Liver (tissue), 3 donors: Measurements from ENCODE around the gene PLCXD3.
"Not testable (repeated sequence)": the region's sequence is repeated elsewhere in the genome, so short reads cannot be mapped to it uniquely, and the experiment has no call there.

Experiments used
- FOXA1 ChIP-seq: IDR thresholded peaks from 2 replicates; pipeline ENCODE4 v1.6.1; 2016; ENCODE audit warnings: antibody characterized with exemption
- GABPA ChIP-seq, 2 donors: IDR thresholded peaks in 1 of 2; conservative IDR thresholded peaks in 1 of 2; 2 replicates each; pipeline ENCODE4 v1.6.1; 2016; ENCODE audit warnings: antibody characterized with exemption in 2 of 2, mild to moderate bottlenecking in 1 of 2, moderate library complexity in 1 of 2
- JUND ChIP-seq, 2 donors: IDR thresholded peaks; 2 replicates each; pipeline ENCODE4 v1.6.1; 2016; ENCODE audit warnings: antibody characterized with exemption in 2 of 2
- MAX ChIP-seq: IDR thresholded peaks from 2 replicates; pipeline ENCODE4 v1.6.1; 2016; ENCODE audit warnings: antibody characterized with exemption
- REST ChIP-seq: IDR thresholded peaks from 2 replicates; pipeline ENCODE4 v1.6.1; 2016; ENCODE audit warnings: antibody characterized with exemption, mild to moderate bottlenecking
- TAF1 ChIP-seq: conservative IDR thresholded peaks from 2 replicates; pipeline ENCODE4 v1.6.1; 2016; ENCODE audit warnings: antibody characterized with exemption, mild to moderate bottlenecking
- TF ChIP-seq, protein P1 (sequence below): fragments of 150-350 bp; IDR thresholded peaks from 2 replicates; pipeline ENCODE4 v1.5.1; 2017; ENCODE audit warnings: improper control_type of control experiment, low read depth, low read length; ENCODE audit not compliant: missing input control
- donor health status: healthy.
- donor health status: healthy.

GRCh38 chr5:41322826-41323225 lies 187.6 kb downstream of the PLCXD3 start:
- TF ChIP-seq, protein P1, sequence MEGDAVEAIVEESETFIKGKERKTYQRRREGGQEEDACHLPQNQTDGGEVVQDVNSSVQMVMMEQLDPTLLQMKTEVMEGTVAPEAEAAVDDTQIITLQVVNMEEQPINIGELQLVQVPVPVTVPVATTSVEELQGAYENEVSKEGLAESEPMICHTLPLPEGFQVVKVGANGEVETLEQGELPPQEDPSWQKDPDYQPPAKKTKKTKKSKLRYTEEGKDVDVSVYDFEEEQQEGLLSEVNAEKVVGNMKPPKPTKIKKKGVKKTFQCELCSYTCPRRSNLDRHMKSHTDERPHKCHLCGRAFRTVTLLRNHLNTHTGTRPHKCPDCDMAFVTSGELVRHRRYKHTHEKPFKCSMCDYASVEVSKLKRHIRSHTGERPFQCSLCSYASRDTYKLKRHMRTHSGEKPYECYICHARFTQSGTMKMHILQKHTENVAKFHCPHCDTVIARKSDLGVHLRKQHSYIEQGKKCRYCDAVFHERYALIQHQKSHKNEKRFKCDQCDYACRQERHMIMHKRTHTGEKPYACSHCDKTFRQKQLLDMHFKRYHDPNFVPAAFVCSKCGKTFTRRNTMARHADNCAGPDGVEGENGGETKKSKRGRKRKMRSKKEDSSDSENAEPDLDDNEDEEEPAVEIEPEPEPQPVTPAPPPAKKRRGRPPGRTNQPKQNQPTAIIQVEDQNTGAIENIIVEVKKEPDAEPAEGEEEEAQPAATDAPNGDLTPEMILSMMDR = not testable (repeated sequence)
- TF ChIP-seq JUND (IDR thresholded peaks at IDR 0.05); FOXA1; GABPA (IDR thresholded peaks at IDR 0.05 in 1 of 2, conservative IDR thresholded peaks at IDR 0.05 in 1 of 2); MAX; TAF1; REST: not testable (repeated sequence)
